Transverse colon (tissue), 4 donors: ENCODE results near the gene MRPS10. TPM values are rescaled to one million over a fixed set of nuclear protein-coding genes. Genes with fewer than 3 reads are reported as not detected.

Experiments used
- DNase-seq: peaks from one replicate; pipeline ENCODE4 v3.0.0-alpha.2; 2019
- H3K27ac ChIP-seq, 4 donors: fragments of 200-600 bp; sonication (generic); 2 replicates each; pipeline ENCODE4 v1.5.1; 2016 to 2018; ENCODE audit warnings: inconsistent platforms in 4 of 4
- H3K27me3 ChIP-seq: fragments of 200-600 bp; sonication (generic); 2 replicates; pipeline ENCODE4 v1.5.1; 2017; ENCODE audit warnings: inconsistent platforms
- H3K36me3 ChIP-seq, 4 donors: fragments of 200-600 bp; sonication (generic); 2 replicates each; pipeline ENCODE4 v1.5.1; 2017 to 2019; ENCODE audit warnings: inconsistent platforms in 4 of 4
- H3K4me1 ChIP-seq, 4 donors: fragments of 200-600 bp; sonication (generic); 2 replicates each; pipeline ENCODE4 v1.5.1; 2017 to 2020; ENCODE audit warnings: inconsistent platforms in 4 of 4
- H3K4me3 ChIP-seq, 4 donors: fragments of 200-600 bp; sonication (generic); 1 replicate in 1 of 4; 2 replicates in 3 of 4; pipeline versions ENCODE4 v1.5.1 to v1.6.1; 2017 to 2019; ENCODE audit warnings: inconsistent platforms in 4 of 4
- H3K9me3 ChIP-seq, 2 donors: fragments of 200-600 bp; sonication (generic); 2 replicates each; pipeline ENCODE4 v1.5.1; 2017 to 2019; ENCODE audit warnings: inconsistent platforms in 2 of 2
- EP300 ChIP-seq: sonication (generic); formaldehyde crosslinking; IDR thresholded peaks from one replicate; pipeline ENCODE4 v1.6.1; 2017; ENCODE audit warnings: antibody characterized with exemption, low read depth
- POLR2A ChIP-seq: fragments of 450-650 bp; IDR thresholded peaks from one replicate; pipeline ENCODE4 v1.6.1; 2016; ENCODE audit warnings: antibody characterized with exemption, mild to moderate bottlenecking, moderate library complexity
- POLR2AphosphoS5 ChIP-seq, 3 donors: sonication (generic); formaldehyde crosslinking; IDR thresholded peaks; one replicate each; pipeline ENCODE4 v1.6.1; 2016; ENCODE audit warnings: antibody characterized with exemption in 3 of 3
- WGBS, 2 donors: methylation state at CpG; one replicate each; pipeline ENCODE4 v1.1.5; 2018; ENCODE audit warnings: low coverage in 1 of 2; 5-methylcytosine and 5-hydroxymethylcytosine counted together
- in situ Hi-C, 4 donors: fragments of 200-750 bp; cut with MboI; loops; one replicate each; pipeline versions ENCODE4 v1.15.0 to v1.15.1; 2017; ENCODE audit warnings: low sequenced_read_pairs in 3 of 4, low pct_ligation_motif_present in 1 of 4, low pct_unique_long_range_greater_than_20kb in 1 of 4
- intact Hi-C: fragments of 100-400 bp; cut with DNase I; formaldehyde crosslinking; loops from one replicate; pipeline ENCODE4 v1.15.1; 2023; ENCODE audit warnings: low total_unique reads
- total RNA-seq, 4 donors: library from RNA; depleted of rRNA; stranded (reverse); fragments of >200 nt; gene quantifications; one replicate each; pipeline ENCODE4 v1.1.0, GENCODE V29; 2016
- TF ChIP-seq, protein P1 (sequence below), 5 experiments: fragments of 200-600 bp in 3 of 5; fragments of 450-650 bp in 2 of 5; sonication (generic) in 3 of 5; IDR thresholded peaks; 1 replicate in 2 of 5; 2 replicates in 3 of 5; pipeline ENCODE4 v1.5.1; 2016 to 2017; ENCODE audit warnings: antibody characterized with exemption in 5 of 5, inconsistent platforms in 3 of 5, mild to moderate bottlenecking in 2 of 5, moderate library complexity in 1 of 5

The MRPS10 gene
- total RNA-seq, 4 donors from 2014 or later = 23.6 to 75.4 (median 24.6) TPM

DNA sequence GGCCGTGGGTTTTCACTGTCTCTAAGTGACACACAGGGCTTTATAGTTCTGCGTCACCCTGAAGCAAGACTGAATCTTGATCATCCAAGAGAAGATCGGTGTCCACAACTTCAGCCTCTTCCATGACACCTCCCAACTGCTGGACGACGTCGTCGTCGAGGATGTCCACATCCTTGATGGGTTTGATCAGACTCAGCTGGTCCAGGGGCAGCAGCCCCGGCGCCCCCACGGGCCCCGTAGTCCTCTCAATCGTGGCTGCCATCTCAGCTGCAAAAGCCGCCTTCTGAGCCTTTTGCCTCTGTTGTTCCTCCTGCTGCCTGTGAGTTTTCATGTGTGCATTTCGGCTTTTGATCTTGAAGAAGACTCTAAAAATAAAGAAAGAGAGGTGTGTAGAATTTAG lies 10.6 kb upstream of the MRPS10 start:
- intact Hi-C loops = no loop called here
- in situ Hi-C loops = no loop called here
- no peak for TF ChIP-seq POLR2A
- 93 to 95% methylated on average over 8 to 15 of the region's 15 CpGs for WGBS, 2 donors
- Histone ChIP-seq H3K27ac (no peak overlapping the region), H3K36me3 (no peaks in the 10 kb centered on the region), H3K27me3 (no peaks in the 10 kb centered on the region), H3K4me3 (no peak overlapping the region), H3K9me3 (no peaks in the 10 kb centered on the region), H3K4me1 (peaks cover 0 to 38% (median 23%) of the 10 kb centered on the region in 4 donors)
- DNase-seq = no peak

GRCh38 chr6:42227173-42227850 lies 9.7 kb upstream of the MRPS10 start:
- WGBS, 2 donors = 53 to 89% methylated on average over 3 to 9 of the region's 9 CpGs
- H3K27ac ChIP-seq = peak overlapping the region; percentile 74 to 80 (median 78)
- in situ Hi-C loops = no loop called here

DNA sequence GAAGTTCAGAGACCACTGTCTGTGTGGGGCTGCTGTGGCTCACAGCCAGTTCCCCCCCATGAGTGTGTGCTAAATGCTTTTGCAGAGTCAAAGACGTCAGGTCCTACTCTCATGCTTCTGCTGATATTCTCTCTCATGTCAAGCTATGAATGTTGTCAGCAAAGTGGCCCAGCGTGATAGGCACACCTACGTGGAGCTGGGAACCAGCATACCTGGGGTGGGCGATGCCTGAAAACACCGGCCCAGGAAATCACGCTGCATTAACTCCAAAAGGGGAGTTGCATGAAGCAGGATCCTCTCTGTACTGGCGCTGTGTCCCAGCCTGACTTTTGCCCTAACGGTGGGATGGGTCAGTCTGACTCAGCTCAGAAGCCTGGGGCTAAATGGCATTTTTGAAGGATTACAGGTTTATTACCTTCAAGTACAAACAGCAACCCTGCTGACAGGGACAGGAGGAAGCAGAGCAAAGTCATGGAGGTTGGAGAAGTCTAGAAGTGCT lies 9.0 kb upstream of the MRPS10 start:
- no peaks in the 10 kb centered on the region for H3K36me3 ChIP-seq
- peak; percentile 45 for TF ChIP-seq POLR2A
- no peak for TF ChIP-seq EP300
- TF ChIP-seq, protein P1, sequence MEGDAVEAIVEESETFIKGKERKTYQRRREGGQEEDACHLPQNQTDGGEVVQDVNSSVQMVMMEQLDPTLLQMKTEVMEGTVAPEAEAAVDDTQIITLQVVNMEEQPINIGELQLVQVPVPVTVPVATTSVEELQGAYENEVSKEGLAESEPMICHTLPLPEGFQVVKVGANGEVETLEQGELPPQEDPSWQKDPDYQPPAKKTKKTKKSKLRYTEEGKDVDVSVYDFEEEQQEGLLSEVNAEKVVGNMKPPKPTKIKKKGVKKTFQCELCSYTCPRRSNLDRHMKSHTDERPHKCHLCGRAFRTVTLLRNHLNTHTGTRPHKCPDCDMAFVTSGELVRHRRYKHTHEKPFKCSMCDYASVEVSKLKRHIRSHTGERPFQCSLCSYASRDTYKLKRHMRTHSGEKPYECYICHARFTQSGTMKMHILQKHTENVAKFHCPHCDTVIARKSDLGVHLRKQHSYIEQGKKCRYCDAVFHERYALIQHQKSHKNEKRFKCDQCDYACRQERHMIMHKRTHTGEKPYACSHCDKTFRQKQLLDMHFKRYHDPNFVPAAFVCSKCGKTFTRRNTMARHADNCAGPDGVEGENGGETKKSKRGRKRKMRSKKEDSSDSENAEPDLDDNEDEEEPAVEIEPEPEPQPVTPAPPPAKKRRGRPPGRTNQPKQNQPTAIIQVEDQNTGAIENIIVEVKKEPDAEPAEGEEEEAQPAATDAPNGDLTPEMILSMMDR (IDR thresholded peaks at IDR 0.05) = no peak
- peak in 2 of 3 donors; percentile 54 to 75 for TF ChIP-seq POLR2AphosphoS5 (IDR thresholded peaks at IDR 0.05)
- DNase-seq = peak; percentile 71
- no peaks in the 10 kb centered on the region for H3K9me3 ChIP-seq
- intact Hi-C loops = no loop called here
- in situ Hi-C loops = no loop called here
- H3K27ac ChIP-seq = peak overlapping the region; percentile 74 to 80 (median 78)
- no peaks in the 10 kb centered on the region for H3K27me3 ChIP-seq
- H3K4me3 ChIP-seq = peak overlapping the region in 1 of 4 donors; percentile 17
- peaks cover 0 to 38% (median 23%) of the 10 kb centered on the region in 4 donors for H3K4me1 ChIP-seq
- 42% methylated on average over 8 of the region's 8 CpGs; no CpG with 5 or more reads in 1 of the 2 donors for WGBS, 2 donors

More at GRCh38 chr6:42227173-42227850, 9.7 kb upstream of the MRPS10 start:
- H3K36me3 ChIP-seq = no peaks in the 10 kb centered on the region
- peaks cover 0 to 38% (median 23%) of the 10 kb centered on the region in 4 donors for H3K4me1 ChIP-seq
- DNase-seq = no peak
- H3K4me3 ChIP-seq = peak overlapping the region in 1 of 4 donors; percentile 17
- no peaks in the 10 kb centered on the region for H3K9me3 ChIP-seq
- intact Hi-C loops = no loop called here
- H3K27me3 ChIP-seq = no peaks in the 10 kb centered on the region
- TF ChIP-seq POLR2AphosphoS5 (IDR thresholded peaks at IDR 0.05) (no peak), POLR2A (no peak), EP300 (no peak)
- TF ChIP-seq, protein P1 (IDR thresholded peaks at IDR 0.05) = no peak

DNA sequence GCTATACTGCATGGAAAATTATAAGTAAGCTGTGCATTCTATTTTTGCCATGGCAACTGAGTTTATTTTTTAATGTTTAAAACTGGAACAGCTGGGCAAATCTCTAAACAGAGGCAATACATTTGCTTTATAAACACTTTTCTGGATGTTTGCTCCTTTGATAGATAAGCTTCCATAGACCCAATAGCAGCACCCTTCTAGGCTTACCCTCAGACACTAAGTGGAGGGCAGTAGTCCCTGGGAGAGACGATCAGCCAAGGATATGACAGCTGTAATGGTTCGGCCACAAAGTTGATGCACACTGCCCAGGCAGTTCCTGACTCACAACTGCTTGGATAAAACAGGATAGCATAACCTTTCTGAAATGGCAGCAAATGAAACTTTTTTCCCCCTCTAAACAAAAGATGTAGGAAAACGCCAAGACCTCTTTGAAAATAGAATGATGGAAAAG lies 8.5 kb upstream of the MRPS10 start:
- Histone ChIP-seq H3K4me3 (no peak overlapping the region), H3K4me1 (peaks cover 0 to 38% (median 23%) of the 10 kb centered on the region in 4 donors), H3K9me3 (no peaks in the 10 kb centered on the region), H3K36me3 (no peaks in the 10 kb centered on the region), H3K27me3 (no peaks in the 10 kb centered on the region), H3K27ac (peak overlapping the region; percentile 74 to 80 (median 78))
- TF ChIP-seq POLR2AphosphoS5 (IDR thresholded peaks at IDR 0.05) (no peak), EP300 (no peak), POLR2A (no peak)
- TF ChIP-seq, protein P1 (IDR thresholded peaks at IDR 0.05) = no peak
- intact Hi-C loops (no loop called here), in situ Hi-C loops (no loop called here)
- DNase-seq = no peak
- WGBS, 2 donors = 27 to 43% methylated on average over 3 of the region's 3 CpGs
